GM12878 (cell line): ENCODE measurements around the gene RARRES2. TPM values are rescaled to one million over a fixed set of nuclear protein-coding genes. Genes with fewer than 3 reads are reported as not detected.

Experiments
- ASH2L ChIP-seq: fragments of 300-600, 200-600 bp; sonication (generic); IDR thresholded peaks from 2 replicates; pipeline ENCODE4 v1.6.1; 2017; ENCODE audit warnings: low read depth, mild to moderate bottlenecking, borderline replicate concordance
- BCL11A ChIP-seq: IDR thresholded peaks from 2 replicates; pipeline ENCODE4 v1.6.1; 2011; ENCODE audit warnings: low read depth, low read length
- BRCA1 ChIP-seq: IDR thresholded peaks from 2 replicates; pipeline ENCODE4 v1.6.1; 2011; ENCODE audit warnings: low read depth, low read length, improper control_type of control experiment
- CHD1 ChIP-seq: IDR thresholded peaks from 2 replicates; pipeline ENCODE4 v1.6.1; 2012; ENCODE audit warnings: low read depth, low read length, improper control_type of control experiment
- CHD2 ChIP-seq: IDR thresholded peaks from 2 replicates; pipeline ENCODE4 v1.6.1; 2011; ENCODE audit warnings: low read depth, low read length, improper control_type of control experiment, borderline replicate concordance
- HDAC6 ChIP-seq: fragments of 200-600 bp; sonication (generic); IDR thresholded peaks from one replicate; pipeline ENCODE4 v1.8.0; 2017; ENCODE audit warnings: antibody characterized with exemption; ENCODE audit not compliant: unreplicated experiment
- IRF3 ChIP-seq: fragments of 450-650 bp; IDR thresholded peaks from 2 replicates; pipeline ENCODE4 v1.6.1; 2014; ENCODE audit warnings: mild to moderate bottlenecking
- MYB ChIP-seq: fragments of 150-350 bp; IDR thresholded peaks from 2 replicates; pipeline ENCODE4 v1.6.1; 2014; ENCODE audit warnings: mild to moderate bottlenecking, low read depth, low read length, borderline replicate concordance
- NKRF ChIP-seq: fragments of 450-650 bp; conservative IDR thresholded peaks from 2 replicates; pipeline ENCODE4 v1.6.1; 2017; ENCODE audit warnings: mild to moderate bottlenecking, moderate library complexity
- NR2C1 ChIP-seq: fragments of 450-650 bp; IDR thresholded peaks from 2 replicates; pipeline ENCODE4 v1.6.1; 2017; ENCODE audit warnings: antibody characterized with exemption, mild to moderate bottlenecking, moderate library complexity
- POLR2AphosphoS5 ChIP-seq: IDR thresholded peaks from 2 replicates; pipeline ENCODE4 v1.6.1; 2011; ENCODE audit warnings: mild to moderate bottlenecking, low read length, inconsistent platforms
- PRDM15 ChIP-seq: fragments of 450-650 bp; formaldehyde crosslinking; IDR thresholded peaks from 2 replicates; pipeline ENCODE4 v1.4.0; 2020; ENCODE audit warnings: mild to moderate bottlenecking, moderate library complexity
- RFX5 ChIP-seq: IDR thresholded peaks from 2 replicates; pipeline ENCODE4 v1.6.1; 2011; ENCODE audit warnings: low read depth, low read length, improper control_type of control experiment
- SMAD5 ChIP-seq: IDR thresholded peaks from 2 replicates; pipeline ENCODE4 v1.6.1; 2016; ENCODE audit warnings: antibody characterized with exemption, low read depth
- SREBF2 ChIP-seq: IDR thresholded peaks from 2 replicates; pipeline ENCODE4 v1.6.1; 2012; ENCODE audit warnings: mild to moderate bottlenecking, low read length
- SUZ12 ChIP-seq: fragments of 200-600 bp; sonication (generic); IDR thresholded peaks from one replicate; pipeline ENCODE4 v1.6.1; 2018; ENCODE audit warnings: antibody characterized with exemption, mild to moderate bottlenecking; ENCODE audit not compliant: unreplicated experiment
- TCF12 ChIP-seq: IDR thresholded peaks from 2 replicates; pipeline ENCODE4 v1.6.1; 2011; ENCODE audit warnings: low read depth, mild to moderate bottlenecking, low read length
- YY1 ChIP-seq: IDR thresholded peaks from 2 replicates; pipeline ENCODE4 v1.6.1; 2011; ENCODE audit warnings: low read depth, mild to moderate bottlenecking, low read length
- ZBTB40 ChIP-seq: fragments of 450-650 bp; IDR thresholded peaks from 2 replicates; pipeline ENCODE4 v1.6.1; 2016; ENCODE audit warnings: mild to moderate bottlenecking, moderate library complexity, borderline replicate concordance
- ZNF384 ChIP-seq: IDR thresholded peaks from 2 replicates; pipeline ENCODE4 v1.6.1; 2012; ENCODE audit warnings: low read depth, mild to moderate bottlenecking, low read length, improper control_type of control experiment, borderline replicate concordance
- polyA plus RNA-seq, 11 experiments: library from polyadenylated mRNA; depleted of rRNA in 4 of 11; unstranded in 6 of 11; stranded (reverse) in 5 of 11; fragments of >200 nt; fragmentation: Nextera tagmentation in 4 of 11; fragmentation: Illumina TruSeq in 1 of 11; extraction: Ambion mirVana in 4 of 11; extraction: Trizol in 1 of 11; gene quantifications; 1 replicate in 1 of 11; 2 replicates in 10 of 11; pipeline versions ENCODE4 v1.2.1 to v1.2.3, GENCODE V29; 2011 to 2016; ENCODE audit warnings: inconsistent platforms in 2 of 11, missing spikeins in 2 of 11, low read depth in 1 of 11
- total RNA-seq, 4 experiments: library from RNA; depleted of rRNA in 3 of 4; stranded (reverse); fragments of >200 nt in 3 of 4; fragmentation: Illumina TruSeq in 1 of 4; extraction: Trizol in 1 of 4; gene quantifications; 2 replicates each; pipeline versions ENCODE4 v1.2.1 to v1.2.3, GENCODE V29; 2013 to 2021

RARRES2 gene
- total and polyA plus RNA-seq, 10 of the 15 experiments (the other 5 are each of a cell fraction or from before 2014, with no cell fraction given) = 0.13 to 2.2 (median 0.40) TPM; not detected in 3

- peak; percentile 59; the same call in 1 of the 2 replicates for TF ChIP-seq NKRF
- TF ChIP-seq PRDM15 (CRISPR knock-in tag) = no peak
- TF ChIP-seq BCL11A = no peak
- 0 out of 2 replicates have a peak, but pooled peaks have one; percentile 4 for TF ChIP-seq YY1
- no peak for TF ChIP-seq RFX5
- peak; percentile 81 for TF ChIP-seq MYB
- TF ChIP-seq SMAD5 = no peak
- TF ChIP-seq POLR2AphosphoS5 = peak; percentile 9
- peak; percentile 64 for TF ChIP-seq CHD2
- no peak for TF ChIP-seq ZNF384
- TF ChIP-seq IRF3 = no peak
- peak; percentile 51 for TF ChIP-seq NR2C1
- TF ChIP-seq ASH2L = no peak
- no peak for TF ChIP-seq BRCA1
- peak; percentile 39 for TF ChIP-seq TCF12
- TF ChIP-seq HDAC6 = no peak
- TF ChIP-seq ZBTB40 = no peak
- no peak for TF ChIP-seq CHD1
- no peak for TF ChIP-seq SREBF2
- no peak for TF ChIP-seq SUZ12
Measured at GRCh38 chr7:150368096-150368883, 26.9 kb upstream of the RARRES2 start, which contains the start of gene REPIN1 (continued).
